ENCODE measurements around the gene MAGI1.

The MAGI1 gene

DNA sequence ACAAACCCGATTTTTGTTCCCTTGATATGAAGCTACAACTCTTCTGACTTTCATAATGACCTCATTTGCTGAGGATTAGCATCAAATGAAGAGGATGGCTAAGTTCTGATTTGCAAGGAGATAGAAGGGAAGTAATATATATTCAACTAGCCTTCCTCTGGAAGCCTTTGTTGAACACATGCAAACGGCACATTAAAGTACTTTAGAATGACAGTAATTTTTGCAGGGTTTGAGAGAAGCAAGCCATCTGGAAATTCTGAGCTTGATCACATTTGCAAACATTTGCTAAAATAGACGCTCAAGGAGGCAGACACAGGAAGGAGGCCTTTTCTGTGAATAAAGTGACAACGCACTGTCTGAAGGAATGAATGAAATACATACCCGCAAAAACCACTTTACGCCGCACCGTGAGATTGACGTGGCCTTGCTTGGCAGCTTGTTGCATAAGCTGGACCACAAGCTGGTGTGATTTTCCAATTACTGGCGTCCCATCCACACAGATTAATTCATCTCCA, 657.2 kb downstream of the MAGI1 start:
- DNase-seq: no peak

DNA sequence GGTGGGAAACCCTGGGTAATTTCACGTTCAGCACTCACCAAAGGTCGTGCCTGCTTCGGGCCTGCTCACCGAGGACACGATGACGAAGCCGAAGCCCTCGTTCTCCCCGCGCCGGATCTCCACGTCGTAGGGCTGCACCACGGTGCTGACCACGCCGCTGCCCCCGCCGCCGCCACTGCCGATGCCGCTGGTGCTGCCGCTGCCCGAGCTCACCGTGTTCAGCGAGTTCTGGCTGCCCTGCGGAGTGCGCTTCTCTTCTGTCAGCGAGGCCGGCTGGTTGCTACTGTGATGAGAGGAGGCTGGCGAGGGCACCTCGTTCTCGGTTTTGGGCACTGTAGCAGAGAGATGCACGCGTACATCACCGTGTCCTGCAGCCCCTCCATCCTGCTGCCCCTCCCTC, 659.5 kb downstream of the MAGI1 start:
- no peak for DNase-seq

DNA sequence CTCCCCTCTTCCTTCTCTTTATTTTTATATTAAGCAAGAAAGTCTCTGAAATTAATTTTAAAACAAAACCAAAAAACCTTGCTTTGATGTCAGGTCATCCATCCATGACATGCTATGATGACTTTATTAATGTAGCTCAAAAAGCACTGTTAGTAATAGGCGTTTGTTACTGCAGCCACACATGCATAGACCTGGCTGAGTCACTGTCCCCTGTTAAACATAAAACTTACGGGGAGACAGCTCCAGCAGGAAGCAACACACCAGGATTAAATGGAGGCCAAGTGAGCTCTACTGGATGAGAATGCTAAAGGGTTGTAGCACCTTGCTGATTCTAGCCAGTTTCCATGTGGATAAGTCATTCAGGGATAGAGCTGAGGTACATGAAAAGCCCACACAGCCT, 661.1 kb downstream of the MAGI1 start:
- DNase-seq: no peak

DNA sequence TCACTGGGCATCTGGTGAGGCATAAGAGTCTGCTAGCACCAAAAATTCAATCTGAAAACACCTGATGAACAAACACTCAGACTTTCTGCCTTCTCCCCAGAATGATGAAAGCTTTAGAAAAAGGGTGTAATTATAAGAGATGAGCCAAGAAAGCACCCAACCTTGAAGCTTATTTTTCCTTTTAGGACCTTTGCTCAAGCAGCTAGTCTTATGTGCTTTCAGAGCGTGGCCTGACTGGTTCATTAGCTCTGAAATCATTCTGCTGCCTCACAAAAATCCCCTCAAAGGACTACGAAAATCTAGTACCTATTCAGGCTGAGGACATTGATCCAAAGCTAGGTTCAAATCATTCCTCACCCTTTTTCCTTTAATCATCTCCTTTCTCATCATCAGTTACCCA, 662.3 kb downstream of the MAGI1 start:
- DNase-seq: no peak

DNA sequence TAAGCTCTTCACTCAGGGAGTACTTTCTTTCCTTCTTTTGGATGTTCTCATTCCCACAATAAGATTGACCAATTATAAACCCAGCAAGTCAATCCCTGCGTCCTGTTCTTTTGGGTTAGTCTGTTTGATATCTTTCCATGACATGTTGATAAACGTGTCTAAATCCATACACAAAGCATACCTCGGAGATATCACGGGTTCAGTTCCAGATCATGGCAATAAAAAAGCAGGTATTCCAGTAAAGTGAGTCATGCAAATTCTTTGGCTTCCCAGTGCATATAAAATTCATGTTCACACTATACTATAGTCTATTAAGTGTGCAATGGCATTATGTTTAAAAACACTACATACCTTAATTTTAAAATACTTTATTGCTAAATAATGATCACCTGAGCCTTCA, 667.7 kb downstream of the MAGI1 start:
- no peak for DNase-seq

DNA sequence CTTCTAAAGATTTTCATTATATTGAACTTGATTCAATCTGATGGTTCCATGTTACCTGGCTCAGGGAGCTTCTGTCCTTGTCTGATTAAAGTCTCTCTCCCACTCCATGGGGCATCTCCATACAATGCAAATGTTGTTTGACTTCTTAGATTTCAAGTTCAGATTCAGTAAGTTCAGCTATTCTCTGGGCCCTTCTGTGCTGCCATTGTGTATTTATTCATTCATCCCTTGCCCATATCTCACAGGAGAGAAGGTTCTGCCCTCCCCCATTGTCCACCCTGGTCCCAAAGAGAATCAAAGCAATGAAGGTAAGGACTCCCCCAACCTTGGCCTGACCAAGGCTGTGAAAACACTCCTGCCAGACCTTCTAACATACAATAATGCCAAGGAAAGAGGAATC, 669.9 kb downstream of the MAGI1 start:
- no peak for DNase-seq

DNA sequence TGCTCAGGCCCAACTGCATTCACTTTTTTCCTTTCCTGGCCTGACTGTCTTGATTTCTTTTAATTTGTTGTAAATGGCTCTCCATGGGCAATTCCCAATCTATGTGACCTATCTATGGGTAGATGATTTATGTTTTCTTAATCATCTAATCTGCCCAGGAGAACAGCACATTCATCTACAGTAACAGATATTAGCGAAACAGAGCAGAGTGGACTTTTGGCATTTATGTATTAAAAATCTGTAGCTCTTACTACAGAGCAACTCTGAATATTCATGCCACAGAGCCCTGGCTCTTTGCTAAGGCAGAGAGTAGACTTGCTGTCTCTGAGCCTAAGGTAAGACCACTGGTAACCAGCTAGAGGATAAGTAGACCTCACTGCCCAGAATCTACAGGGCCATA, 676.0 kb downstream of the MAGI1 start:
- DNase-seq: no peak

DNA sequence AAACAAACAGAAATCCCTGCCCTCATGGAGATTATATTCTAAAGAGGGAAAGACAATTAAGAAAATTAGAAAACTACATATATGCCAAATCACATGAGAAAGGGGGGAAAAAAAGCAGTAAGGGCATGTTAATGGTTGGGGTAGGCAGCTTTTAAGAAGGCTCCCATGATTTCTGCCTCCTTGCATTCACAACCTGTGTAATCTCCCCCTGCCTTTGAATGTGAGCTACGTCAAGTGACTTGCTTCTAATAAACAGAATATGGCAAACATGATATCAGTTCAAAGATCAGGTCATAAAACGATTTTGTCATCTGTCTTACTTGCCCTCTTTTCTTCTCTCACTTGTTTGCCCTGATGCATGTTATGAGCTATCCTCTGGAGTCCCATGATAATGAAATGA, 677.3 kb downstream of the MAGI1 start:
- DNase-seq: no peak

DNA sequence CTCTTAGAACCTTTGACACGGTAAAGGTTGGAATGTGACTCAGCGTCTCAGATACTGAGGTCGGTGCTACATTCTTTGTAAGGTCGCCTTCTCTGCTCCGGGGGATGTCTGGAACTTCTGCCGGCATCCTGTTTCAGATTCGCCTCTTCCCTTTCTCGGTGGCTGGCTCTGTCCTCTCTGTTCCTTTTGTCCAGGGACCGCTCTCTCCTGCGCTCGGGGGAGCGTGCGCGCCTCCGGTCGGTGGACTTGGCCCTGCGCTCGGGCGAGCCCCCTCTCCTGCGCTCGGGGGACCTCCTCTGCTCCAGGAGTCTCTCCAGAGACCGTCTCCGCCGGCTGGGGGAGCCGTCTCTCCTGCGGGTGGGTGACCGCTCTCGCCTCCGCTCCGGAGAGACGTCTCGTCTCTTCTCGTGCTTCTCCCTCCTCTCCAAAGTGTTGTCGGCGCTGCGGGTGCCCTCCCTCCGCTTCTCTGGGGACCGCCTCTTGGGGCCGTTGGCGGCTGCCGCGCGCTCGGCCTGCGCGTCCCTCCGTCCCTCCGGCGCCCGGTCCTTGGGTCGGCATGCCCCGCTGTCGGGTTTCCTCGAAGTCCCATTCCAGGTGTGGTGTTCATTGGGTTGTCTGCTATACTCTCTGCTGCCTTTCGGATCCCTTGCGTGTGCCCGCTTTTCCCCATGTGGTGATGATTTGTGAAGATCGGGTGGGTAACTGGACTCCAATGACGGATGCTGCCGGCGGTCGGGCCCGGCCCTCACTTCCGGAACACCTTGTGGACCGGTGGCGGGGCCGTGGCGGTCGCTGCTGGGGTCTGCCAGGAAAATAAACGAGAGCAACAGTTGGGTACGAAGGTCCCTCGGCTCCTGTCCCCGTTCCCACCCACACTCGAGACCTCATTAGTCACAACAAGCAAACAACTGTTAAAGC, 682.1 kb downstream of the MAGI1 start:
- no peak for DNase-seq

DNA sequence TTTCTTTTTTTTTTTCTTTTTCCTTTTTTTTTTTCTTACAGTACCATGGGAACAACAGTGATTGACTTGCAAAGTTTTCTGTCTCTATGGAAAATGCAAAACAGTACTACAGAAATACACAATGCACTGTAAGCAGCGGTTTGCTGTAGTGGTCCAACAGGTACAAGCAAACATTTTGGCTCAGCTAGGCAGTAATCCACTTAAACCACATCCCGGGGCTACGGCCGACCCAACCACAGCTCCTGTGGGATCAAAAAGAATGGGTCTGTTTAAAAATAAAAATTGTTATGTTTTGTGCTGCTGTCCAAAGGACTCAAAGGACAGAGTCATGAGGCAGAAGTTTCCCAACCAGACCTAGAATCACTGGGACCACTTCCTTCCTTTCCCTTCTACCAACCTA, 683.8 kb downstream of the MAGI1 start:
- DNase-seq: no peak

DNA sequence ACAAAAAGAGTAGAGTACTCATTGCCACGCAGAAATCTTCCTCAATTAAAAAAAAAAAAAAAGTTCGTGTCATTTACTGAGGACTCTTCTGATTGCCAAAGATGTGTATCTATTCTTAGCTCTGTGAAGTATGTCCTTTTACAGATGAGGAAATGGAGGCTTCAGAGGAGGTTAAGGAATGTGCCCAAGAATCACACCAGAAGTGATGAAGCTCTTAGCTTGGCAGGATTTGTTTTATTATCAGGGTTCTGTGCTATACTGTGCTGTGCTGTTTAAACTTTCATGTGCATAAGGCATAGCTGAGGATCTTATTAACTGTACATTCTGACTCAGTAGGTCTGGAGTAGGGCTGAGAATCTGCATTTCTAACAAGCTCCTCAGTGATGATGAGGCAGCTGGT, 685.8 kb downstream of the MAGI1 start:
- no peak for DNase-seq

DNA sequence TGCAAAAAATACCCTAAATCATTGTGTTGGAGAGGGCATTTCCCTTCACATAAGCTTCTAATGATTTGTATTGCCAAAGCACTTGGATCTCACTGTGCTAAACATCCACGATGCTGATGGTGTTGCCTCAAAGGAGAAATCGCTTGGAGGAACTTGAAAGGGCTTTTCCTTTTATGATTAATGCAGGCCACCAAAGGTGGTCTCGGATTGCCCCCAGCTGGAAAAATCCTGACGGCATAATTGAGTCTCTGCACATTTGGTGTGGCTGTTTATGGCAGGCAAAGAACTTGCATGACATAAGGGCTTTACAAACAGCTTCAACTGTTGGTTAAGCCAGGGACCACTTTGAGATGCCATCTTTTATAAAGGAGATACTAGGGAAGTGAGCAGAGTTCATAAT, 687.0 kb downstream of the MAGI1 start:
- no peak for DNase-seq

DNA sequence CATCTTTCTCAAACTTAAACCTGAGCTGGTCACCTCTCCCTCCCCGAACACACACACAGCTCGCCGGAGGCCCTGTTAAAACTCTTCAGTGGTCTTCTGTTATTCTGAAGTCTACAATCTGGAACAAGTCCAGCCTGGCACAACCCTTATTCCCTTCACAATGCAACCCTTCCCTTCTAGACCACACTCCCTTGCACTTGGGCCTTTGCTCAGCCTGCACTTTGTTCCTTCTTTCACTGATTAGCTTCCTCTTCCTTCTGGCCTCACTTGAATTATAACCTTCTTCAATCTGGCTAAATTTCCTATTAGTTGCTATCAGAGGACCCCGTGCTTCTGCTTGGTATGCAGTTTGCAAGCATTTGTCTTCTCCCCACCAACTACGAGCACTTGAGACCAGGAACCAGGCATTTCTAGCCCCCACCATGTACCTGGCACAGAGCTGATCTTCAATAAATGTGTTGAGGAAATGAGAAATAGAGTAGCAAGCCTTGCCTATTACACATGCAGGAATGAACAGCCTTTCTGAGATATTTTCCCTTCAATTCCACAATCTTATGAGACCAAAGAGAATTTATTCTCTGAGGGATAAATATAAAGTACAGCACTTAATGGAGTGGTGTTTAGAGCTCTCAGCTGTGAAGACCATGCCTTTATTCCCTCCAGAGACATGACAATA, 687.8 kb downstream of the MAGI1 start:
- no peak for DNase-seq

DNA sequence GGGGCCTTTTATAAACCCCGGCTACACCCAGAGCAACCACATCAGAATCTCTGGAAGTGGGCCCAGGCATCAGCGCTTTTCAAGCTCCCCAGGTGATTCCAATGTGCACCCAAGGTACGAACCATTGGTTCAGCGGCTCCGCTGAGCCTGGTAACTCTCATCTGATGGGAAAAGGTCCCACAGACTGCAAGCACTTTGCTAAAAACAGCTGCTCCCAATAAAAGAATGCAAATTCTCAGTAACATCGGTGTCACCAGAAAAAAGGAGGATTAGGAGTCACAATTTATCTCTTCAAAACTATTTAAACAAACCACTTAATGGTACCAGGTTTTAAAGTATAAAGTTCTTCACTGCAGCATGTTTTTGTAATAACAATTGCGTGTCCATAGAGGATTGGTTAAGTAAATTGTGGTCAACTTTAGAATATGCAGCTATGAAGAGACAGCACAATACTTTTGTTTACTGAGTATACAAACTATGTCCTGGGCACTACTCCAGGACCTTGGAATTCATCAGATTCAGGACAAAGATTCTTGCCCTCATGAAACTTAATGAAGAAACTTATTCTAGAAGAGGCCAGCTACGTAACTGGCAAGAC, 690.2 kb downstream of the MAGI1 start:
- no peak for DNase-seq

DNA sequence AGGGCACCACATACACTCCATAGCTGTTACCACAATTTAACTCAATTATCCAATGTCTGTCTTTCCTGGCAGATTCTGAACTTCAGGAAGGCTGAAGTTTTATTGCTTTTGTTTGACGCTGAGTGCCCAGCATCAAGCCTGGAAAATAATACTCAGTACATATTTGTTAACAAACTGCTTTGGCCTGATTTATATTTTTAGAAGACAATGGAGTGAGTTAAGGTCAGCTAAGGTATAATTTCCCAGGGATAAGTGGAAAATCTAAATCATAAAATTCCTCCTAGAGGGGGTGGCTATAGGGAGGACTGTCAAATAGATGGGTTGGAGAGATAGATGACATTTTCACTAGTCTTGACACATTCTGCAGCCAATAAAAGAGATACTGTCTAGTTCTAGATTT, 691.6 kb downstream of the MAGI1 start:
- DNase-seq: no peak

DNA sequence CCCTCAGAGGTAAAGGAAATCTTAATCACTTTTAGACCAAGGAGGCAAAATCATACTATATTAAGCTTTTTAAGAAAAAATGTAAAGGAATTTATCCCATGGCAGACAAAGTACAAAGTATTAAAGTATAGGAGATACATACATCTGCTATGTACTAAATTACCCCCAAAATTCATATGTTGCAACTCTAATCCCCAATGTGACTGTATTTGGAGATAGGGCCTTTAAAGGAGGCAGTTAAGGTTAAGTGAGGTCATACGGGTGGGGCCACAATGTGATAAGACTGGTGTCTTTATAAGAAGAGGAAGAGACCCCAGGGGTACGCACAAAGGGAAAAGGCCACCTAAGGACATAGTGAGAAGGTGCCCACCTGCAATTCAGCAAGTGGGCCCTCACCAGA, 693.9 kb downstream of the MAGI1 start:
- no peak for DNase-seq

DNA sequence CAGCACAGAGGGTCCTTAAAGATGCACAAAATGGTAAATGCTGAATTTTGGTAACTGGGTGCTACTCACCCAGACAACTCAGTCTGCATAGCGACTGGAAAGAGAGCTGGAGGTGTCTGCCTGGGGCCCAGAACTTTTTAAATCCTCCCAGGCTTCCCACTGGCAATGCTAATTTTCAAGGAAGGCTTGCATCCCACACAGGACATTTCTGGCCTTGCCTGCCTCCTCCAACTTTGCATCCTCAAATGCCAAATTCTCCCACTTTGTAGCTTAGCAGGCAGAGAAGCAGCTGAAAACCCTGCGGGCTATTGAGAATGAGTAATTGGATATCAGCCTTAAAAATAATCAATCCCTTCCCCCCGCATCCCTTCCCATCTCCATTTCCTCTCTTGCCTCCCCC, 694.3 kb downstream of the MAGI1 start:
- no peak for DNase-seq

DNA sequence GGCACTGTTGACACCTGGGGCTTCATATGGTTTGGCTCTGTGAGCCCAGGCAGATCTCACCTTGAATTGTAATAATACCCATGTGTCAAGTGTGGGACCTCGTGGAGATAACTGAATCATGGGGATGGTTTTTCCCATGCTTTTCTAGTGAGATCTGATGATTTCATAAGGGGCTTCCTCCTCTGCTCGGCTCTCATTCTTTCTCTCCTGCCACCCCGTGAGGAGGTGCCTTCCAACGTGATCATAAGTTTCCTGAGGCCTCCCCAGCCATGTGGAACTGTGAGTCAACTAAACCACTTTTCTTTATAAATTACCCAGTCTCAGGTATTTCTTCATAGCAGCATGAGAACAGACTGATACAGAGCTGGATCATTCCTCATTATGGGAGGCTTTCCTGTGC, 695.0 kb downstream of the MAGI1 start:
- no peak for DNase-seq

DNA sequence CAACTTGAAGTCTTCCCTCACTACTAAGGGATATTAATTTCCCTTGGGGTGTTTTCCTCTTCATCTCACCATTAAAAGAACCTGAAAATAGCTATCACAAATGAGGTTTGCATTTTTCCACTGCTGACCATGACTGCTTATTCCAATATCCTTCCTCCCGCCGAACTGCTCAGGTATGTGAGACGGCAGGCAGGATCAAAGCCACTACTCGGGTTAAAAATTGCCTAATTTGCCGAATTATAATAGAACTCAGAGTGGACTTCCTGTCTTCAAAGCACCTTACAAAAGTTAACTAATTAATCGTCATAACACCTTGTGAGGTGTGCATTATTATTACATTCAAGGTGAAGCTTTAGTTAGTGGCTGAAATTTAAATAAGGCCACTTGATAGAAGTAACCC, 695.7 kb downstream of the MAGI1 start:
- DNase-seq: no peak

DNA sequence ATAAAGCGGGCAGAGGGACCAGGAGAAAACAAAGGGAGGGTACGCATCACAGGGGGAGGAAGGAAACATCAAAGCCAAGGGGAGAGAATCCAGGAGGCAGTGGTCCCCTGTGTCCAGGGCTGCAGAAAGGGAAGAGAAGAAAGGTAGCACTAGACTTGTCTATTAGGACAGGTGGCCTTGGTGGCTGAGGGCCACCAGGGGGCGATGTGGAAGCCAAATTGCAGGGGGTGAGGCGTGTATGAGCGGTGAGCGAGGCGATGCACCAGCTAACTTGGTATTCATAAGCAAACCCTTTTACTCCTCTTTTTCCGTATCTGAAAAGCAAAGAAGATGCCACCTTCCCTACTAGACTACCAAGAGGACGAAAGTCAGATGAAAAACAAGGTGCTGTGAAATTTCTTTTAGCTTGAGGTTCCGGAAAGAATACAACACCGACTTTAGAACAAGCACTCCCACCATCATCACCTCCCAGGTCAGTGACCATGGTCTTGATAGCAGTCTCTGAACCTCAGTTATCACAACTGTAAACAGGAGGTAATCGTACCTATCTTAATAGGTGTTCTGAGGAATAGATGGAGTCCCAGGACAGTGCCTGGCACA, 696.5 kb downstream of the MAGI1 start:
- no peak for DNase-seq

DNA sequence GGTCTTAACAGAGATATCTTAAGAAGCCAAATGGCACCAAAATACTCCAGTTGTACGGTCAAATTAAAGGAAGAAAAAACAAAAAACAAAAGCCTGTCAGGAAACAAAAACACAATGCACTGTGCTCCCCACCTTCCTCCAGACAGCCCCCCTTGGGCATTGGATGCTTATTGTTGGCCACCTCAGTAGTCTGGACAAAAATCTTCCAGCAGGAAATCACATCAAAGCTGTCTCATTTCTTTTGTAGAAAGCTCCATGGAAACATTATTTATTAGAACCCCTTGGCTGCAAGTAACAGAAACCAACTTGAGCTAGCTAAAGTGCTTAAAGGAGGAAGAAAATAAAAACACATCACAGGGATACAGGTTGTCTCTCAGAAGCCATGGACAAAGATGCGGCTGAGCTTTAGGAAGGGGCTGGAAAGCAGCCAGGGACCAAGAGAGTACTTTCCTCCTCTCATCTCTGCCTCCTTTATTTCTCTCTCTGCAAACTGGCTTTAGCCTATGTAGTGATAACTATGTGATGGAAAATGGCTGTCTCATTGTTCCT, 699.5 kb downstream of the MAGI1 start:
- no peak for DNase-seq

DNA sequence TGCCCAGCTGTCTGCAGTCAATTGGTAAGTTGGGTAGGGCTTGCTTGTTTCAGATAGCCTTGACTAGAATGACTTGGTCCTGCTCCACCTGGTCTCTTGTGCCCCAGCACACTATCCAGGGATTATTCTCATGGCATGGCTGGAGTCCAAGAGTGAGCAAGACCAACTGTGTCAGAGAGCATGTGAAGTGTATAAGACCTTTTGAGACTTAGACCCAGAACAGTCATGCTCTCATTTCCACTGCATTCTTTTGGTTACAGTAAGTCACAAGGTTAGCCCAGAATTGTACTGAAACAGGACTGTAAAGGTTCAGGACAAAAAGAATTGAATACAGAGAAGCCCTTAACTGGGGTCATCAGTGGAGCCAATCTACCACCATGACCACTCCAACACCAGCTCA, 700.1 kb downstream of the MAGI1 start:
- DNase-seq: no peak

DNA sequence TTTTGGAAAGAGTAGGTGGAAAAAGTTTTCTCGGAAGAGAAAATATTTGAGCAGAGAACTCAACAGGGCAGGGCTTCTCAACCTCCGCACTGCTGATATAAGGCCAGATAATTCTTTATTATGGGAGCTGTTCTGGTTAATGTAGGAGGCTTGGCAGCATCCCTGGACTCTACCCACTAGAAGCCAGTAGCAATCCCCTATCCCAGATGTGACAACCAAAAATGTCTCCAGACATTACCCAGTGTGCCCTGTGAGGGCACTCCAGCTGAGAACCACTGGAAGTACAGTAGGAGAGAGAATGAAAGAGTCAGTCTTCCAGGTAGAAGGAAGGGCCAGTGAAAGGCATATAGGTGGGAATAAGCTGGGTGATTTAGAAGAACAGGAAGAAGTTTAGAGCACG, 703.1 kb downstream of the MAGI1 start:
- DNase-seq: no peak

All from DMS79 (cell line).